TTC549 (cell line): Measurements from ENCODE around the gene MSX1.

Experiments
- FAIRE-seq: peaks from 2 replicates; lab custom pipeline; 2012; peaks lifted over from hg19 to GRCh38; lab: Jason Lieb, UNC

The MSX1 gene

DNA sequence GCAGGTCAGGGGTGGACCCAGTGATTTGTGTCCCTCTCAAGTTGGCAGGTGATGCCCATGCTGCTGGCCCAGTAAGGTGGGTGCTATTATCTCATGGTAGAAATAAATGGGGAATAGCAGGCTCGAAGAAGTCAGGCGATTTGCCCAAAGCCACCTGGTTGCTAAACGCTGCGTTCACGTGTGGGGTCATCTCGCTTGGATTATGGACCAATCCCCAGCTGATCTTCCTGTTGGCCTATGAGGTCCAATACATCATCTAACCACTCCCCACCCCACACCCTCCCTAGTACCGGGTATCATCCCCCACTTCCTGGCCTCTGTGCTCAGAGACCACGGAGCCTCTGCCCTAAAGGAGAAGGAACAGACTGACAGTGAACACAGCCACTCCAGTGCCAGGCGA lies 18.3 kb upstream of the MSX1 start:
- no peak for FAIRE-seq

DNA sequence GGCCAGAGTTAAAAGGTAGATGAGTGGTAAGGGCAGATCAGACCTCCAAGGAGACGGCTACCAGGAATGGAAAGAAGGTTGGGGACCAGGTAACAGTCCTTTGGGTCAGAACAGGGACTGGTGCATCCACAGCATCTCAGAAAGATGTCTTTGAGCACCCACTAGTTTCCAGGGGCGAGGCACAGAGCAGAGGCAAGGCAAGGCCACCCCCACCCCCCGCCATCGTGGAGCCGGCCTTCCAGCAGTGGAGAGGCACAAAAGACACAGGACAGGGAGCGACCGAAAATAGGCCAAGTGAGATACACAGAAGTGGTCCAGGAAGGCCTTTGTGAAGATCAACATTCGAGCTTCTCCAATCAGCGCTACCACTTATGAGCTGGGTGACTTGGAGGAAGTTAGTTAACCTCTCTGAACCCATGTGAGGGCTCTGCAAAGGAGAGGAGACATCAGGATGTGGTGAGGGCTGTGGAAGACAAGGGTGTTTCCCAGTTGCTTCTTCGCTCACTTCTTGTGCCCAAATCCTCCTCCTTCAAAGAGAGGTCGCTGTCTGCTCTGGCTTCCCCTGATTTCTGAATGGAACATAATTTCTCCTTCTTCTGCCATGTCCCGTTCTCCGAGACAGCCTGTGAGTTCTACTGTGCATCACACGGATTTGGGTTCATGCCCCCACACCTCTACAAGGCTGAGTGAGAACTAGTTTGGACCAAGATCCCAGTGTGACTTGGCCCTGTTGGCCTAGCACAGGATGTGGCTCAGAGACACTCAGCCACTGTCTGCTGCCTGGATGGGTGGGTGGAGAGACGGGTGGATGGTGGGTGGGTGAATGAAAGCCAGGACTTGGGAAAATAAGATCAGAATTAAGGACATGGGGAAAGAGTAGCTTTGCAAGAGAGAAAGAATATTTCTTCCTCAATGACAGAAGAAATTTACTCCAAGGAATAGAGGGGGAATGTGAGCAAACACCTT lies 16.7 kb upstream of the MSX1 start:
- no peak for FAIRE-seq

- FAIRE-seq: no peak
Measured at GRCh38 chr4:4843635-4844291, 15.7 kb upstream of the MSX1 start.

GRCh38 chr4:4845027-4845426 lies 14.4 kb upstream of the MSX1 start:
- FAIRE-seq: no peak

- FAIRE-seq: no peak
Measured at GRCh38 chr4:4847011-4847410, 12.5 kb upstream of the MSX1 start.

DNA sequence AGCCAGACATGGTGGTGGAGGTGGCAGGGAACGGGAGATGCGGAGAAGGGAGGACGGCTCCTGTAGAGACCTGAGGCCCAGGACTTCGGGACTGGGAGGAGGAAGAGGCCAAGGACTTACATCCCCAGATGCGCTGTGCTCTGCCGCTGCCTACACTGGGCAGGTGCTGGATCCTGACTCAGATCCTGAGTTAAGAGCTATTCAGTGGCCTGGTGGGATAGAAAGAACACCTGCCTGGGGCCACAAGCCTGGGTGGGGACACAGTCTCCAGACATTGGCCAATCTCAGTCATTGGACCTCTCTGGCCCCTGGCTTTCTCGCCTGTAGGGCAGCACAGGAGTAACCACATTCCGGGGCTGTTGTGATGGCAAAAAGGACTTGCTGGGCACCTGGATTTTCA lies 10.9 kb upstream of the MSX1 start:
- FAIRE-seq: no peak

DNA sequence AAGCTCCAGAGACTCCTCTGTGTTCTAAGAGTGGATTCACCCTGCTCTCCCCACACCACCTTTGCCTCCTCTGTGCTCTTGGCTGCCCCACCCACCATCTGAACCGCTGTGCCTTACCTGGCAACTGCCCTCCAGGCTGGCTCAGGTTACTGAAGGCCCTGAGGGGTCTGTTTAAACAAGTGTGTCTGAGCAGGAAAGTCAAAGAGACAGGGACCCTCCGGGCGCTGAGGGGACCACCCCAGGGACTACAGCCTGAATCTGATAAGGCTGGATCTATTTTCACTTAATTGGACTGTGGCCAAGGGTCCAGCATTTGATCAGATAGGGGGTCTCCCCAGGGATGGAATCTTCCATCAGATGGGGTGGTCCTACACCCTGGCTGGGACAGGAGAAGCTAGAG lies 10.4 kb upstream of the MSX1 start:
- no peak for FAIRE-seq

DNA sequence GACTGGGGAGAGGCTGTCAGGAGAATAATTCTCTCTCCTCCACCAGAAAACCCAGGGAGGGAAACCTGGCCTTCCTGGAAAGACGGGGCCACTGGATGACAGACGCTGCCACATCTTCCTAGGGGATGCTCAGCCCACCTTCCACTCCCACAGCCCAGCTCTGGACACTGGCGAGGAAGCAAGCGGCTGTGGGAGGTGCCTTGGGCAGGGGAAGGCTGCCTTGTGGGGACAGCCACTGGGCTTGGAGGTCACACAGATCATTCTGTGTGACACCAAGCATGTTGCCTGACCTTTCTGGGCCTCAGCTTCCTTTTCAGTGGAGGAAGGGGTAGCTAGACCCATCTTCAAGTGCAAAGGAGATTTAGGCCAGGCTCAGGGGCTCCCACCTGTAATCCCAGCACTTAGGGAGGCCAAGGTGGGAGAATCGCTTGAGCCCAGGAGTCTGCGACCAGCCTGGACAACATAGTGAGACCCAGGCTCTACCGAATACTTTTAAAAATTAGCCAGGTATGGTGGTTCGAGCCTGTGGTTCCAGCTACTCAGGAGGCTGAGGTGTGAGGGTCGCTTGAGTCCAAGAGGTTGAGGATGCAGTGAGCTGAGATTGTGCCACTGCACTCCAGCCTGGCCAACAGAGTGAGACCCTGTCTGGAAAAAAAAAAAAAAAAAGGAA lies 9.8 kb upstream of the MSX1 start:
- no peak for FAIRE-seq

DNA sequence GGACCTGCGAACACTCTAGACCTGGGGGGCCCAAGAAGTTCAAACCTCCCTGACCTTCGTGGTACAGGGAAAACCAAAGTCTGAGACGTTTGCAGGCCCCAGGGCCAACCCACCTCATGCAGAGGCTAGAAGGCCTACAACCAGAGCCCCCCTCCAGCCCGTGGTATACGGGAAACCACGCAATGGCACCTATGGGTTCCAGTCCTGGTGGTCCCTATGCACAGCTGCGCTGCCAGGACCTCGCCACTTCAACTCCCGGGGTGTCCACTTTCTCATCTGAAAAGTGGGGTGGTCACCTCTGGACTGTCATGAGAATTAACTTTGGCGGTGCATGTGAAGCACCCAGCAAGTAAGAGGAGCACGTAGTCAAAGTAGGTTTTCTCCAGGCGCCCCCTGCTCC lies 8.4 kb upstream of the MSX1 start:
- no peak for FAIRE-seq

DNA sequence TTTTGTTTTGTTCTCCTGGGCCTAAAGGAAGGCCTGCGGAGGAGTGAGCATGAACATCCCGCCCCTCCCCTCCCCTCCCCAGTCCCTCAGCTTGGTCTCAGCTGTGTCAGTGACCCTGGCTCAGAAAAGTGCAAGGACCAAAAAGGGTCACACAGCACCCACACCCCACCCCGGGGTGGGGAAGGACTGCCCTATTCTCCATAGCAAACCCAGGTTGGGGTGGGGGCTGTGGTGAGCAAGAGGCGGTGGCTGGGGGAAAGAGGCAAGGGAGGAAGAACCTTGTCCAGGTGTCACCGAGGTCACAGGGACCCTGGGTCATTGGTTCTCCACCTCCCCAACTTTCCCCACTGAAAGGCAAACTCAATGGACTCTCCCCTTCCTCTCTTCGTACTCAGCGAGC lies 7.6 kb upstream of the MSX1 start:
- FAIRE-seq: no peak

- FAIRE-seq: no peak
Measured at GRCh38 chr4:4852591-4853362, 6.7 kb upstream of the MSX1 start.

- no peak for FAIRE-seq
Measured at GRCh38 chr4:4853371-4853823, 6.1 kb upstream of the MSX1 start.

- no peak for FAIRE-seq
Measured at GRCh38 chr4:4853921-4854648, 5.4 kb upstream of the MSX1 start.

DNA sequence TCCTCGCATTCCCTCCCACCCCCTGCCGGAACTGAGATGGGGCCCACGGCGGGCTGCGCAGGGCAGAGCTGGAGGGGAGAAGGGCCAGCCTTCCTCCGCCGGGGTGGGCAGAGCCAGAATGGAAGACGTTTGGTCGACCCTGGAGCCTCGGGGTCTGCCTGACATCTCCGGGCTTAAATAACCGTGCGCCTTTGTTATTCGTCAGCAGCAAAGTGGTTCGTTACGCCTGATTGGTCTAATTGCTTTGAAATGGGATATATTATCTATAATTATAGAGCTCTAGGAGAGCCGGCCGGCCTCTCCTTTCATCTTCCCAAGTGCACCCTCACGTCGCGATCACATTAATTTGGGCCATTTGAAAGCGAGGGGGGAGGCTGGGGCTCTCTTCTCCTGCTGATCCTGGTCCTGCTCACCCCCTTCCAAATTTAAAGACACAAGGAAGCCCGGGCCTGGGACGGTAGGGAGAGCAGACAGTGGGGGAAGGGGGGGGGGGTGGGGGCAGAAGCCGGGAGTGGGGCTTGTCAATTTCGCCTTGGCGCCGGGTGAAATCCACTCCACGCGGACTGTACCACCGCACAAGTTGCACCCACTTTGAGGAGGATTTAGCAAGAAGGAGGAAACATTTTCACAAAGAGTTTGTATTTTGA lies 4.7 kb upstream of the MSX1 start:
- no peak for FAIRE-seq

GRCh38 chr4:4855301-4856070 lies 4.0 kb upstream of the MSX1 start:
- FAIRE-seq: no peak

GRCh38 chr4:4856071-4857000 lies 3.1 kb upstream of the MSX1 start:
- FAIRE-seq: no peak

DNA sequence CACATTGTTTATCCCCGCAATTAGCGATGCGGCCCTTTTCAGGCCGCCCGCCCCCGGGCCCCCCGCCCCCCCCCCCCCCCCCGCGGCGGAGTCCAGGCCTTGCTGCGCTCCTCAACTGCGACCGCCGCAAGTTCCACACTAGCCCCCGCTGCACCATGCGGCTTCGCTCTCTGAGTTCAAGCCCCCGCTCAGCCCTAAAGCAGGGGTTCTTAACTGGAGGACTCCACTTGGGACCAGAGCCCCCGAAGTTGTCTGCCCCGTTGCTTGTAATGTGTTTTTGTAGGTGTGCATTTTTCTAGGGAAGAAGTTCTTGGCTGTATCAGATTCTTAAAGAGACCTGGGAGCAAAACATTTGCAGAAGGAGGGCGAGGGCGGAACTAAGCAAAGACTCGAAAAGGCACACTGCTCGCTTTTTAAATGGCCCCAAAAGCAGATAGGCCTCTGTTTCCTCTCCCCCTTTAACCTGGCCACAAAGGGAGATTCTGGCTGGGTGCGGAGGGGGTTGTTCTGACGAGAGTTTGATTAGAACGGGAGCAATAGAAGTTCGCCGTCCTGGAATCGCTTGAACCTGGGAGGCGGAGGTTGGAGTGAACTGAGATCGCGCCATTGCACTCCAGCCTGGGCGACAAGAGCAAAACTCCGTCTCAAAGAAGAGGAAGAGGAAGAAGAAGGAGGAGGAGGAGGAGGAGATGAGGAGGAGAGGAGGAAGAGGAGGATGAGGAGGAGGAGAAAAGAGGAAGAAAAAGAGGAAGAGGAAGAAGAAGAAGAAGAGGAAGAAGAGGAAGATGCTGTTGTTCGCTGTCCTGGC lies 2.3 kb upstream of the MSX1 start:
- FAIRE-seq: no peak

GRCh38 chr4:4857809-4858508 lies 1.5 kb upstream of the MSX1 start:
- no peak for FAIRE-seq
